RPMI7951 (cell line): Measurements from ENCODE around the gene EXOSC5. TPM values are rescaled to one million over a fixed set of nuclear protein-coding genes. Genes with fewer than 3 reads are reported as not detected.
"Not testable (repeated sequence)": the region's sequence is repeated elsewhere in the genome, so short reads cannot be mapped to it uniquely, and the experiment has no call there.

Experiments used
- DNase-seq: peaks from one replicate; pipeline ENCODE4 v3.0.0-alpha.2; 2012; ENCODE audit warnings: low read depth
- total RNA-seq: library from RNA; depleted of rRNA; stranded (reverse); fragments of >200 nt; shearing (Covaris generic); gene quantifications from 2 replicates; pipeline ENCODE4 v1.2.3, GENCODE V29; 2014; rRNA removed

EXOSC5 gene
- total RNA-seq, 1 experiment from 2014 or later: 36.8 TPM

DNA sequence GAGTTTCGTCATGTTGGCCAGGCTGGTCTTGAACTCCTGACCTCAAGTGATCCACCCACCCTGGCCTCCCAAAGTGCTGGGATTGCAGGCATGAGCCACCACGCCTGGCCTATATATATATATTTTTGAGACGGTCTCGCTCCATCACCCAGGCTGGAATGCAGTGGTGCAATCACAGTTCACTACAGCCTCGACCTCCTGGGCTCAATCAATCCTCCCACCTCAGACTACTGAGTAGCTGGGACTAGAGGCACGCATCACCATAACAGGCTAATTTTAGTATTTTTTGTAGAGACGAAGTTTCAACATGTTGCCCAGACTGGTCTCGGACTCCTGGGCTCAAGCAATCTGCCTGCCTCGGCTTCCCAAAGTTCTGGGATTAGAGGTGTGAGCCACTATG lies 50.2 kb downstream of the EXOSC5 start:
- DNase-seq: not testable (repeated sequence)

DNA sequence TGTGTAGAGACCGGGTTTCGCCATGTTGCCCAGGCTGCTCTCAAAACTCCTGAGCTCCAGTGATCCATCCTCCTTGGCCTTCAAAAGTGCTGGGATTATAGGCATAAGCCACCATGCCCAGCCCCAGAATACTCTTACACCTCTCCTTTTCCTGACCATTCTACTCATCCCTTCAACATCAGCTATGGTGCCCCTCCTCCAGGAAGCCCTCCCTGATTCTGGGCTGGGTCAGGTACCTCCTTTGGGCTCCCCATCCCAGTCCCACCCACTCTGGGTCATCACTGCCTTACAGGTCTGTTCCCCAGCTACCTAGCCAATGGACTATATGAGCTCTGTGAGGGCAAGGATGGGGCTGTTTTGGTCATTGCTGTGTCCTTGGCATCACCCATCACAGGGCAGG lies 53.0 kb downstream of the EXOSC5 start:
- DNase-seq: no peak

GRCh38 chr19:41341669-41342490 lies 55.3 kb downstream of the EXOSC5 start:
- DNase-seq: no peak

GRCh38 chr19:41339936-41340335 lies 57.2 kb downstream of the EXOSC5 start:
- peak; percentile 69 for DNase-seq

Other genes starting within 250 kb of the EXOSC5 start
- 4.4 and 10.3 TPM in 2 replicates for gene CYP2S1, start 204.1 kb downstream of the EXOSC5 start, total RNA-seq
- gene AXL, start 178.1 kb downstream of the EXOSC5 start, total RNA-seq: 140 and 156 TPM in 2 replicates
- 101 and 105 TPM in 2 replicates for gene HNRNPUL1, start 133.0 kb downstream of the EXOSC5 start, total RNA-seq
- 8.2 and 9.3 TPM in 2 replicates for gene CCDC97, start 87.2 kb downstream of the EXOSC5 start, total RNA-seq
- gene TGFB1, start 43.4 kb downstream of the EXOSC5 start, total RNA-seq: 15.2 and 18.1 TPM in 2 replicates
- gene B9D2, start 33.2 kb downstream of the EXOSC5 start, total RNA-seq: 10.9 and 12.9 TPM in 2 replicates
- 2.4 and 4.8 TPM in 2 replicates for gene TMEM91, start 20.8 kb downstream of the EXOSC5 start, total RNA-seq
- 77.3 and 112 TPM in 2 replicates for gene BCKDHA, start 459 bp upstream of the EXOSC5 start, total RNA-seq
- gene B3GNT8, start 30.0 kb upstream of the EXOSC5 start, total RNA-seq: not detected in 2 replicates
- gene DMAC2, start 42.6 kb upstream of the EXOSC5 start, total RNA-seq: 66.4 and 66.9 TPM in 2 replicates
- gene ERICH4, start 45.8 kb upstream of the EXOSC5 start, total RNA-seq: not detected in 2 replicates
- gene CEACAM21, start 178.8 kb upstream of the EXOSC5 start, total RNA-seq: not detected in 2 replicates
- gene CEACAM4, start 229.7 kb upstream of the EXOSC5 start, total RNA-seq: not detected in 2 replicates